Left lung (tissue), 10 donors: Measurements from ENCODE around the gene PDZD4. TPM values are rescaled to one million over a fixed set of nuclear protein-coding genes. Genes with fewer than 3 reads are reported as not detected.
A peak's percentile ranks its signal among the peaks of the same experiment; 100 is the strongest.

Experiments
- ATAC-seq: fragments of 200-7000 bp; cut with Tn5 transposase; one replicate; pipeline ENCODE4 v1.9.1; 2020; ENCODE audit warnings: moderate library complexity
- DNase-seq, 4 donors: peaks; one replicate each; pipeline ENCODE4 v3.0.0-alpha.2; 2013 to 2020
- H3K27ac ChIP-seq, 2 donors: fragments of 200-600 bp; sonication (generic) in 1 of 2; one replicate each; pipeline versions ENCODE4 v1.5.0 to v1.8.0; 2020 to 2021
- H3K27me3 ChIP-seq, 2 donors: fragments of 200-600 bp; sonication (generic) in 1 of 2; one replicate each; pipeline versions ENCODE4 v1.5.0 to v1.8.0; 2020 to 2021
- H3K36me3 ChIP-seq, 2 donors: fragments of 200-600 bp; sonication (generic) in 1 of 2; one replicate each; pipeline versions ENCODE4 v1.5.0 to v1.8.0; 2020 to 2021
- H3K4me1 ChIP-seq, 2 donors: fragments of 200-600 bp; one replicate each; pipeline ENCODE4 v1.8.0; 2021
- H3K4me3 ChIP-seq, 2 donors: fragments of 200-600 bp; sonication (generic) in 1 of 2; one replicate each; pipeline versions ENCODE4 v1.5.0 to v1.8.0; 2020 to 2021; ENCODE audit warnings: mild to moderate bottlenecking in 1 of 2
- H3K9me3 ChIP-seq, 2 donors: fragments of 200-600 bp; sonication (generic) in 1 of 2; one replicate each; pipeline versions ENCODE4 v1.5.0 to v1.8.0; 2020 to 2021
- intact Hi-C, 2 donors: fragments of 100-400 bp; cut with DNase I; formaldehyde crosslinking; loops; one replicate each; pipeline versions ENCODE4 v1.11.2 to v1.14.2; 2022
- polyA plus RNA-seq, 6 donors: library from polyadenylated mRNA; unstranded; fragments of 120-200 nt; gene quantifications; one replicate each; pipeline ENCODE4 v1.2.1, GENCODE V29; 2013; ENCODE audit not compliant: insufficient read length in 6 of 6
- total RNA-seq, 2 donors: library from RNA; stranded (reverse); fragmentation: NEBNext Ultra II Directional; extraction: Animal tissue kit (Norgen Biotek cat#: 25700); gene quantifications; one replicate each; pipeline ENCODE4 v1.2.1, GENCODE V29; 2021
- TF ChIP-seq, protein P1 (sequence below), 2 donors: fragments of 200-600 bp; sonication (generic) in 1 of 2; IDR thresholded peaks; one replicate each; pipeline versions ENCODE4 v1.5.0 to v1.8.0; 2021; ENCODE audit warnings: antibody characterized with exemption in 2 of 2
- donor health status: DM: no; HTN: yes; CAD: no.
- donor health status: DM: no; HTN: no; CAD: no.

The PDZD4 gene
- total and polyA plus RNA-seq, 8 donors, result 2.3 to 13.7 (median 10.3) TPM

DNA sequence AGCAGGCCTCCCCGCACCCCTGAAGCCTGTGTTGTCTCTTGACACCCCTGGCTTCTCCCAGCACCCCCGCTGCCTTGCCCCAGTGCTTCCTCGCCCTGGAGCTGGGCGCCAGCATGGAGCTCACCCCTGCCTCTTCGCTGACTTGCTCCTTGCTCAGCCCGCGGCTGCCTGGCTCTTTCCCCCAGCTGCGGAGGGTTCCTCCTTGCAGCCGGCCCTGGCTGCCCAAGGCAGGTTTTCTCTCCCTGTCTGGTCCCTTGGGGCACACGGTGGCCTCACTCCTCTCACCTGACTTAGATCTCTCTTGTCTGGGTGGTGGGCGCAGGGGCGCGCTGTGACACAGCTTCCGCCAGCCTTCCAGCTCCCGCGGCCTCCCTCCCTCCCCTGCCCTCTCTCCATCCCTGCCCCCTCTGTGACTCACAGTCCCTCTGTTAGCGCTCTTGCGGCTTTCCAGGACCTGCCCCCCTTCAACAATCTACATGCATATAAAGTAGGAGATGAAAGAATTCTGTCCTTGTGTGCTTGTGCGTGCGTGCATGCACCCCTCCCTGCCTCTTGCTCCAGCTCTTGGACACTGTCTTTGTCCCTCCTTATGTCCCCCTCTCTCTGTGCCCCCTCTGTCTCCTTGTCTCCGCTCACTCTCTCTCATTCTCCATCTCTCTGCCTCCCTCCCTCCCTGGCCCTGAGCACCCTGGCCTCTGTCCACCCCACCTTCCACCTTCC is 64.1 kb downstream of the PDZD4 start:
- no peaks in the 10 kb centered on the region for H3K27me3 ChIP-seq
- intact Hi-C loops, result loop anchor here in 1 of 2 donors (10.0 kb wide), 1 partner anchor 179 kb away; the partner anchor contains the start of gene RENBP
- ATAC-seq (peak; percentile 38), DNase-seq (peak in 2 of 4 donors; percentile 49 to 58)
- no peak overlapping the region for H3K27ac ChIP-seq
- TF ChIP-seq, protein P1, sequence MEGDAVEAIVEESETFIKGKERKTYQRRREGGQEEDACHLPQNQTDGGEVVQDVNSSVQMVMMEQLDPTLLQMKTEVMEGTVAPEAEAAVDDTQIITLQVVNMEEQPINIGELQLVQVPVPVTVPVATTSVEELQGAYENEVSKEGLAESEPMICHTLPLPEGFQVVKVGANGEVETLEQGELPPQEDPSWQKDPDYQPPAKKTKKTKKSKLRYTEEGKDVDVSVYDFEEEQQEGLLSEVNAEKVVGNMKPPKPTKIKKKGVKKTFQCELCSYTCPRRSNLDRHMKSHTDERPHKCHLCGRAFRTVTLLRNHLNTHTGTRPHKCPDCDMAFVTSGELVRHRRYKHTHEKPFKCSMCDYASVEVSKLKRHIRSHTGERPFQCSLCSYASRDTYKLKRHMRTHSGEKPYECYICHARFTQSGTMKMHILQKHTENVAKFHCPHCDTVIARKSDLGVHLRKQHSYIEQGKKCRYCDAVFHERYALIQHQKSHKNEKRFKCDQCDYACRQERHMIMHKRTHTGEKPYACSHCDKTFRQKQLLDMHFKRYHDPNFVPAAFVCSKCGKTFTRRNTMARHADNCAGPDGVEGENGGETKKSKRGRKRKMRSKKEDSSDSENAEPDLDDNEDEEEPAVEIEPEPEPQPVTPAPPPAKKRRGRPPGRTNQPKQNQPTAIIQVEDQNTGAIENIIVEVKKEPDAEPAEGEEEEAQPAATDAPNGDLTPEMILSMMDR (IDR thresholded peaks at IDR 0.05), result no peak
- no peak overlapping the region for H3K4me3 ChIP-seq
- no peaks in the 10 kb centered on the region for H3K36me3 ChIP-seq
- no peaks in the 10 kb centered on the region for H3K9me3 ChIP-seq
- H3K4me1 ChIP-seq, result peaks cover 0 to 5% of the 10 kb centered on the region in 2 donors

GRCh38 chrX:153765138-153766079 is 64.9 kb downstream of the PDZD4 start:
- Histone ChIP-seq H3K36me3 (no peaks in the 10 kb centered on the region), H3K27me3 (no peaks in the 10 kb centered on the region), H3K9me3 (no peaks in the 10 kb centered on the region), H3K4me1 (peaks cover 0 to 5% of the 10 kb centered on the region in 2 donors), H3K27ac (no peak overlapping the region), H3K4me3 (no peak overlapping the region)
- intact Hi-C loops, result loop anchor here in 1 of 2 donors (10.0 kb wide), 1 partner anchor 179 kb away; the partner anchor contains the start of gene RENBP
- DNase-seq (peak in 1 of 4 donors; percentile 44), ATAC-seq (peak; percentile 4)
- TF ChIP-seq, protein P1 (IDR thresholded peaks at IDR 0.05), result no peak

DNA sequence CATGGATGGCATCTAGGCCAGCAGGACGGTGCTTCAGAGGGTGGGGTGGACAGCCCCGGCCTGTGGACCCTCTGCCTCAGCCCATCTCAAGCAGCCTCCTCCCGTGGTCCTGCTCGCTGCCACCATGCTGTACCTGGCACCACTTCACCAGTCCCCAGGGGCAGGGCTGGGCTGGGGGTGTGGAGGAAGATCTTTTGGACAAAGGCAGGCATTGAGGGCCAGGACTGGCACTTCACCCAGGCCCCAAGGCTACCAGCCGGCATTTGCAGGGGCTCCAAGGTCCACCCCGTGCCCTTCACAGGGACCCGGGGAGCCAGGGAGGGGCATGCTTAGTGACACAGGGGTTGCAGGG is 65.6 kb downstream of the PDZD4 start:
- Histone ChIP-seq H3K27ac (no peak overlapping the region), H3K27me3 (no peaks in the 10 kb centered on the region), H3K9me3 (no peaks in the 10 kb centered on the region), H3K4me1 (peaks cover 0 to 5% of the 10 kb centered on the region in 2 donors), H3K4me3 (no peak overlapping the region), H3K36me3 (no peaks in the 10 kb centered on the region)
- intact Hi-C loops, result loop anchor here in 1 of 2 donors (10.0 kb wide), 1 partner anchor 180 kb away; the partner anchor contains the start of gene RENBP
- TF ChIP-seq, protein P1 (IDR thresholded peaks at IDR 0.05), result no peak
- ATAC-seq (no peak), DNase-seq (peak in 1 of 4 donors; percentile 37)

- TF ChIP-seq, protein P1 (IDR thresholded peaks at IDR 0.05), result peak; percentile 66 to 74
- H3K9me3 ChIP-seq, result no peaks in the 10 kb centered on the region
- no peaks in the 10 kb centered on the region for H3K27me3 ChIP-seq
- peak; percentile 93 for ATAC-seq
- peak in 3 of 4 donors; percentile 65 to 93 (median 77) for DNase-seq
- H3K36me3 ChIP-seq, result no peaks in the 10 kb centered on the region
- H3K27ac ChIP-seq, result no peak within 1 kb of the TSS
- peaks cover 0 to 5% of the 10 kb centered on the region in 2 donors for H3K4me1 ChIP-seq
- intact Hi-C loops, result loop anchor here in 1 of 2 donors (10.0 kb wide), 1 partner anchor 181 kb away; the partner anchor contains the start of gene RENBP
- H3K4me3 ChIP-seq, result no peak within 1 kb of the TSS
Observed at GRCh38 chrX:153763989-153764755, 66.2 kb downstream of the PDZD4 start, which contains the start of gene PLXNB3. Gene PLXNB3 (plus strand): TSS chrX:153764249. CDS start chrX:153765536, 1,287 bp downstream.
